Measurements from ENCODE around the gene LRP1B.

LRP1B gene

DNA sequence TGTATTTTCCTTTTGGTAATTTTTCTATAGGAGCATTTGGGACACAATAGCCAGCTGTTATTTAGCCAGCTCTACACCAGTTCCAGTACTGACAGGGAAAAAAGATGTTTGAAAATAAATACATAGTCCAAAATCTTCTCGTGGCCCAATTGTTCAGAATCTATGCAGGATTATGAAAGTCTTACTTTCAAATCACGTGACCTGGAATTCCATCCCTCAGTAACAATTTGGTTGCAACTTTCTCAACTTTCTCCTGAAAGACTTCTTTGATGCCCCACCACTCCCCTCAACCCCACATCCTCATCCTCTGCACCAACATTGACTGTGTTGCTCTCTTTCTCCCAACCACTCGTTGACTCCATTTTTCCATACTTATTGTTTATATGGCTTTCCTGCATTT is 539.0 kb downstream of the LRP1B start:
- TF ChIP-seq, protein P1, sequence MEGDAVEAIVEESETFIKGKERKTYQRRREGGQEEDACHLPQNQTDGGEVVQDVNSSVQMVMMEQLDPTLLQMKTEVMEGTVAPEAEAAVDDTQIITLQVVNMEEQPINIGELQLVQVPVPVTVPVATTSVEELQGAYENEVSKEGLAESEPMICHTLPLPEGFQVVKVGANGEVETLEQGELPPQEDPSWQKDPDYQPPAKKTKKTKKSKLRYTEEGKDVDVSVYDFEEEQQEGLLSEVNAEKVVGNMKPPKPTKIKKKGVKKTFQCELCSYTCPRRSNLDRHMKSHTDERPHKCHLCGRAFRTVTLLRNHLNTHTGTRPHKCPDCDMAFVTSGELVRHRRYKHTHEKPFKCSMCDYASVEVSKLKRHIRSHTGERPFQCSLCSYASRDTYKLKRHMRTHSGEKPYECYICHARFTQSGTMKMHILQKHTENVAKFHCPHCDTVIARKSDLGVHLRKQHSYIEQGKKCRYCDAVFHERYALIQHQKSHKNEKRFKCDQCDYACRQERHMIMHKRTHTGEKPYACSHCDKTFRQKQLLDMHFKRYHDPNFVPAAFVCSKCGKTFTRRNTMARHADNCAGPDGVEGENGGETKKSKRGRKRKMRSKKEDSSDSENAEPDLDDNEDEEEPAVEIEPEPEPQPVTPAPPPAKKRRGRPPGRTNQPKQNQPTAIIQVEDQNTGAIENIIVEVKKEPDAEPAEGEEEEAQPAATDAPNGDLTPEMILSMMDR (IDR thresholded peaks at IDR 0.05; ENCODE audit: borderline replicate concordance, extremely low read depth, low read length, poor library complexity, severe bottlenecking): no peak
- no peak for TF ChIP-seq EZH2 (IDR thresholded peaks at IDR 0.05; ENCODE audit: borderline replicate concordance, low read depth, low read length, severe bottlenecking)
- no peaks in the 10 kb centered on the region for H3K79me2 ChIP-seq (ENCODE audit: insufficient read depth, low read length)
- H3K9ac ChIP-seq (ENCODE audit: low read depth, low read length): no peak overlapping the region
- H3K27me3 ChIP-seq (ENCODE audit: insufficient read depth, low read length, poor library complexity): no peaks in the 10 kb centered on the region
- H3K9me3 ChIP-seq (ENCODE audit: insufficient read depth, low read length, severe bottlenecking): peaks cover 18% of the 10 kb centered on the region
- no peak overlapping the region for H2AFZ ChIP-seq (ENCODE audit: low read depth, low read length)
- DNase-seq: no peak
- no peaks in the 10 kb centered on the region for H3K36me3 ChIP-seq (ENCODE audit: insufficient read depth, low read length)
- H3K4me1 ChIP-seq (ENCODE audit: insufficient read depth, low read length): no peaks in the 10 kb centered on the region
- no peak overlapping the region for H3K4me3 ChIP-seq (ENCODE audit: low read depth in 1 of 2, low read length in 2 of 2)
- H4K20me1 ChIP-seq (ENCODE audit: insufficient read depth, low read length): no peaks in the 10 kb centered on the region
- no peak overlapping the region for H3K27ac ChIP-seq (ENCODE audit: low read length)
- H3K4me2 ChIP-seq (ENCODE audit: insufficient read depth, low read length): no peak overlapping the region
- no peak for ATAC-seq (ENCODE audit: insufficient read depth, low read depth)

DNA sequence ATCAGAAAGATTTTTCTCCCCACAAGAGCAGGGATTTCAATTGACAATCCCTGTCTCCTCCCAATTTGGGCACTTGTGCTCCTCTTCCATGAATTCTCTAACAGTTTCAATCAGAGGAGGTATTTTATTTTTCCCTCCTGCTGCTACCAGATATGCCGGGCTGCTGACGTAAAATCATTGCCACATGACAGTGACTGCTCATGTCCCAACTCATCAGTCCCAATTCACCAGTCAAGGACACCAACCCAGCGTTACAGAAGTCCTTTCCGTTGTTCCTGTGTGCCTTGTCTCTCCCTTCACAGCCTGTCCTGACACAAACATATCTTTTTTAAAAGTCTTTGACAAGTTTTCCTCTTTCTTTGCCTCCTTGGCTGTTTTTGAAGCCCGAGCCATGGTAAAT is 540.2 kb downstream of the LRP1B start:
- no peaks in the 10 kb centered on the region for H3K27me3 ChIP-seq (ENCODE audit: insufficient read depth, low read length, poor library complexity)

DNA sequence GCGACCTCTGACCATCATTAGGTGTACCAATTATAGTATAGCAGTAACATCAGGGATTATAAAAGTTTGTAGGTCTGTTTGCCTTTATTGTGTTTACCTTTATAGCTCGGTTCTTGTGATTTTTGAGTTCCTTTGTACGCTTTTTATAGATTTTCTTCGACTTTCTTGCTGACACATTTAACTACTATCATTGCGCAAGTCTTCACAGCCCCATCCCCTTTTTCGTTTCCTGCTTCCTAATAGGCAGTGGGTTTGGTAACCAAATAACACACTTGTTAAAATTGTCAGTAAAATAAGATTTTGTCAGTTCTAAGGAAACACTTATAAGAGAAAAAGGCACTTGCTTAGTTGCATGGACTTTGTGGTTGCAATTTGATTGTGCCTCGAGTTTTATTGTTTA is 541.5 kb downstream of the LRP1B start:
- Histone ChIP-seq H4K20me1 (ENCODE audit: insufficient read depth, low read length) (no peaks in the 10 kb centered on the region), H3K4me1 (ENCODE audit: insufficient read depth, low read length) (no peaks in the 10 kb centered on the region), H3K9me3 (ENCODE audit: insufficient read depth, low read length, severe bottlenecking) (peaks cover 15% of the 10 kb centered on the region), H3K4me3 (ENCODE audit: low read depth in 1 of 2, low read length in 2 of 2) (no peak overlapping the region), H3K27ac (ENCODE audit: low read length) (no peak overlapping the region), H3K9ac (ENCODE audit: low read depth, low read length) (no peak overlapping the region), H3K4me2 (ENCODE audit: insufficient read depth, low read length) (no peak overlapping the region), H3K27me3 (ENCODE audit: insufficient read depth, low read length, poor library complexity) (no peaks in the 10 kb centered on the region), H3K36me3 (ENCODE audit: insufficient read depth, low read length) (no peaks in the 10 kb centered on the region), H3K79me2 (ENCODE audit: insufficient read depth, low read length) (no peaks in the 10 kb centered on the region), H2AFZ (ENCODE audit: low read depth, low read length) (peak overlapping the region; percentile 34; the same call in 1 of the 2 replicates)
- no peak for TF ChIP-seq EZH2 (IDR thresholded peaks at IDR 0.05; ENCODE audit: borderline replicate concordance, low read depth, low read length, severe bottlenecking)
- TF ChIP-seq, protein P1 (IDR thresholded peaks at IDR 0.05; ENCODE audit: borderline replicate concordance, extremely low read depth, low read length, poor library complexity, severe bottlenecking): no peak
- ATAC-seq (ENCODE audit: insufficient read depth, low read depth) (no peak), DNase-seq (no peak)

More for the DNA sequence above, 540.2 kb downstream of the LRP1B start:
- no peaks in the 10 kb centered on the region for H3K79me2 ChIP-seq (ENCODE audit: insufficient read depth, low read length)
- H3K27ac ChIP-seq (ENCODE audit: low read length): no peak overlapping the region
- no peaks in the 10 kb centered on the region for H3K4me1 ChIP-seq (ENCODE audit: insufficient read depth, low read length)
- no peaks in the 10 kb centered on the region for H4K20me1 ChIP-seq (ENCODE audit: insufficient read depth, low read length)
- no peak overlapping the region for H3K9ac ChIP-seq (ENCODE audit: low read depth, low read length)
- TF ChIP-seq, protein P1 (IDR thresholded peaks at IDR 0.05; ENCODE audit: borderline replicate concordance, extremely low read depth, low read length, poor library complexity, severe bottlenecking): no peak
- TF ChIP-seq EZH2 (IDR thresholded peaks at IDR 0.05; ENCODE audit: borderline replicate concordance, low read depth, low read length, severe bottlenecking): no peak
- no peaks in the 10 kb centered on the region for H3K36me3 ChIP-seq (ENCODE audit: insufficient read depth, low read length)
- peaks cover 18% of the 10 kb centered on the region for H3K9me3 ChIP-seq (ENCODE audit: insufficient read depth, low read length, severe bottlenecking)
- ATAC-seq (ENCODE audit: insufficient read depth, low read depth): no peak
- no peak for DNase-seq
- no peak overlapping the region for H3K4me3 ChIP-seq (ENCODE audit: low read depth in 1 of 2, low read length in 2 of 2)
- no peak overlapping the region for H2AFZ ChIP-seq (ENCODE audit: low read depth, low read length)
- H3K4me2 ChIP-seq (ENCODE audit: insufficient read depth, low read length): no peak overlapping the region

DNA sequence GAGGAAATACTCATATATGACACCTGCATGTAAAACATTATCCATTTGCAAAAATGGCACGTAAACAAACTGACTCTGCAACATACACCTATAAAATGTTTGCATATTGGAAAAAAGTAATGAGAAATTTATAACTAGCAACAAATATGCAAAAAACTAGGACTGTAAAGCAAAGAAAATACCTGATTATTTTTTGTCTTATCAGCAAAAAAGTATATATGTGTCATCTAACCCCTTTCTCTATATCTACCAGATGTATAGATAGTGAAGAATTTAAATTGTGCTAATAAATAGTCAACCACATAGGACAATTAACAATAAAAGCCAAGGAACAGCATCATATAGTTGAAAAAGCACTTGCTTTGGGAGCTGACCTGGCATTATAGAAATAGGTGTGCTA is 543.8 kb downstream of the LRP1B start:
- DNase-seq (no peak), ATAC-seq (ENCODE audit: insufficient read depth, low read depth) (no peak)
- H4K20me1 ChIP-seq (ENCODE audit: insufficient read depth, low read length): no peaks in the 10 kb centered on the region
- TF ChIP-seq, protein P1 (IDR thresholded peaks at IDR 0.05; ENCODE audit: borderline replicate concordance, extremely low read depth, low read length, poor library complexity, severe bottlenecking): no peak
- no peak for TF ChIP-seq EZH2 (IDR thresholded peaks at IDR 0.05; ENCODE audit: borderline replicate concordance, low read depth, low read length, severe bottlenecking)
- H3K27ac ChIP-seq (ENCODE audit: low read length): no peak overlapping the region
- H3K36me3 ChIP-seq (ENCODE audit: insufficient read depth, low read length): no peaks in the 10 kb centered on the region
- H3K27me3 ChIP-seq (ENCODE audit: insufficient read depth, low read length, poor library complexity): no peaks in the 10 kb centered on the region
- H3K9me3 ChIP-seq (ENCODE audit: insufficient read depth, low read length, severe bottlenecking): no peaks in the 10 kb centered on the region
- H2AFZ ChIP-seq (ENCODE audit: low read depth, low read length): no peak overlapping the region
- H3K4me3 ChIP-seq (ENCODE audit: low read depth in 1 of 2, low read length in 2 of 2): no peak overlapping the region
- no peak overlapping the region for H3K4me2 ChIP-seq (ENCODE audit: insufficient read depth, low read length)
- H3K79me2 ChIP-seq (ENCODE audit: insufficient read depth, low read length): no peaks in the 10 kb centered on the region
- no peaks in the 10 kb centered on the region for H3K4me1 ChIP-seq (ENCODE audit: insufficient read depth, low read length)
- no peak overlapping the region for H3K9ac ChIP-seq (ENCODE audit: low read depth, low read length)

Measured in DND-41 (cell line).